Mucosa of descending colon (tissue), 3 donors: ENCODE data around the gene DYNC1LI2. TPM values are rescaled to one million over a fixed set of nuclear protein-coding genes. Genes with fewer than 3 reads are reported as not detected.
"Not testable (repeated sequence)": the region's sequence is repeated elsewhere in the genome, so short reads cannot be mapped to it uniquely, and the experiment has no call there.

Experiments
- ATAC-seq: fragments of 200-7000 bp; cut with Tn5 transposase; one replicate; pipeline ENCODE4 v1.9.1; 2020; ENCODE audit warnings: mild to moderate bottlenecking, moderate library complexity
- DNase-seq, 3 donors: peaks; one replicate each; pipeline ENCODE4 v3.0.0-alpha.2; 2020
- H3K36me3 ChIP-seq: fragments of 200-600 bp; one replicate; pipeline ENCODE4 v1.8.0; 2021; ENCODE audit warnings: low read depth, mild to moderate bottlenecking
- H3K4me1 ChIP-seq: fragments of 200-600 bp; one replicate; pipeline ENCODE4 v1.8.0; 2021; ENCODE audit warnings: low read depth, mild to moderate bottlenecking
- H3K4me3 ChIP-seq: fragments of 200-600 bp; one replicate; pipeline ENCODE4 v1.8.0; 2021; ENCODE audit warnings: mild to moderate bottlenecking
- H3K9me3 ChIP-seq: fragments of 200-600 bp; one replicate; pipeline ENCODE4 v1.8.0; 2021; ENCODE audit warnings: mild to moderate bottlenecking
- intact Hi-C, 2 donors: fragments of 100-400 bp; cut with DNase I in 1 of 2; cut with micrococcal nuclease in 1 of 2; formaldehyde crosslinking; loops; one replicate each; pipeline versions ENCODE4 v1.11.0 to v1.11.1; 2022; cut with DNase I, micrococcal nuclease
- total RNA-seq, 3 donors: library from RNA; stranded (reverse); fragmentation: NEBNext Ultra II Directional in 2 of 3; extraction: Animal tissue kit (Norgen Biotek cat#: 25700) in 2 of 3; gene quantifications; one replicate each; pipeline versions ENCODE4 v1.2.1 to v1.2.4, GENCODE V29; 2021 to 2023
- TF ChIP-seq, protein P1 (sequence below): fragments of 200-600 bp; IDR thresholded peaks from one replicate; pipeline ENCODE4 v1.8.0; 2022; ENCODE audit warnings: antibody characterized with exemption, mild to moderate bottlenecking
- donor health status: DM: no; HTN: no; CAD: no; lungs with moderate emphysema.
- donor health status: DM: no; HTN: no; CAD: no.
- donor health status: DM: no; HTN: yes; CAD: no.

Gene DYNC1LI2
- total RNA-seq, 3 donors from 2014 or later = 153 to 249 (median 217) TPM

DNA sequence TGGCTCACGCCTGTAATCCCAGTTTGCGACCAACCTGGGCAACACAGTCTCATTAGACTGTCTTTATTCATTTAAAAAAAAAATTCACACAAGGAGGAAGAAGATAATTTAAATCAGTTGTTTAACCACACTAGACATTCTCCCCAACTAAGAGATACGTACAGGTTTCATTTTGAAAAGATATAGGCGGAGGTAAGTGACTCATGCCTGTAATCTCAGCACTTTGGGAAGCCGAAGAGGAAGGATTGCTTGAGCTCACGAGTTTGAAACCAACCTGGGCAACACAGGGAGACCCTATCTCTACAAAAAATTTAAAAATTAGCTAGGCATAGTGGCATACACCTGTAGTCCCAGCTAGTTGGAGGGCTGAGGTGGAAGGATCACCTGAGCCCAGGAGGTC lies 60.2 kb downstream of the DYNC1LI2 start:
- no peaks in the 10 kb centered on the region for H3K9me3 ChIP-seq
- DNase-seq = peak in 1 of 3 donors; percentile 6
- intact Hi-C loops = no loop called here
- peak; percentile 48 for ATAC-seq
- H3K4me1 ChIP-seq = peaks cover 23% of the 10 kb centered on the region
- no peaks in the 10 kb centered on the region for H3K36me3 ChIP-seq
- TF ChIP-seq, protein P1, sequence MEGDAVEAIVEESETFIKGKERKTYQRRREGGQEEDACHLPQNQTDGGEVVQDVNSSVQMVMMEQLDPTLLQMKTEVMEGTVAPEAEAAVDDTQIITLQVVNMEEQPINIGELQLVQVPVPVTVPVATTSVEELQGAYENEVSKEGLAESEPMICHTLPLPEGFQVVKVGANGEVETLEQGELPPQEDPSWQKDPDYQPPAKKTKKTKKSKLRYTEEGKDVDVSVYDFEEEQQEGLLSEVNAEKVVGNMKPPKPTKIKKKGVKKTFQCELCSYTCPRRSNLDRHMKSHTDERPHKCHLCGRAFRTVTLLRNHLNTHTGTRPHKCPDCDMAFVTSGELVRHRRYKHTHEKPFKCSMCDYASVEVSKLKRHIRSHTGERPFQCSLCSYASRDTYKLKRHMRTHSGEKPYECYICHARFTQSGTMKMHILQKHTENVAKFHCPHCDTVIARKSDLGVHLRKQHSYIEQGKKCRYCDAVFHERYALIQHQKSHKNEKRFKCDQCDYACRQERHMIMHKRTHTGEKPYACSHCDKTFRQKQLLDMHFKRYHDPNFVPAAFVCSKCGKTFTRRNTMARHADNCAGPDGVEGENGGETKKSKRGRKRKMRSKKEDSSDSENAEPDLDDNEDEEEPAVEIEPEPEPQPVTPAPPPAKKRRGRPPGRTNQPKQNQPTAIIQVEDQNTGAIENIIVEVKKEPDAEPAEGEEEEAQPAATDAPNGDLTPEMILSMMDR = no peak
- H3K4me3 ChIP-seq = no peak overlapping the region

DNA sequence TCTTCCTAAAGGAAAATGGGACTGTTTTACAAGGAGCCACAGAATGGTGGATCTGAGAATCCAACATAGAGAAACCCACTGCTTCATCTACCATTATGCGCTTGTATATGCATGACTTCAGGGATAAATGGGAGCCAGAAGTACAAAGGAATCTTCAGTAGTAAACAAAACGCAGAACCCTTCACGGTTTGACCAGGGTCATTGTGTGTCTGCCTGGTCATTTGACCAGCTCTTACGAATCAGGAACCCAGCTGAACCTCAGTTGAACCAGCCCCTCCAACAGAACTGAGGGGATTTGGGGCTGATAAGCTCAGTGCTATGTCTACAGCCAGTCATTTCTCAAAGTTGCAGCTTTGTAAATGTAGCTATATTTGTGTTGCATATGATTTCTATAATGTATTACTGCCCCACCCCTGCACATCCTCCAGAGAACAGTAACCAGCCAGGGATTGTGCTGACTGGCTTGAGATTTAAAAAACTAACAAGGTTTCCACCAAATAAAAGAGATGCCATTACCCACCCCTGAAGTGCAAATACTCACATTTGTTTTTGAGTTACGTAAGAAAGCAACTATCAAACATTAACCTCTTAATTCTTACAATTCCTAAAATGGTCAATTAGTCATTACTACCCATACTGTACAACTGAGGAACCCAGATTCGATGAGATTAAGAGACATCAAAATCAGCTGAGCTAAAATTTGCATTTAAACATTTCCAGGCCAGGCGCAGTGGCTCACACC lies 61.1 kb downstream of the DYNC1LI2 start:
- DNase-seq (peak in 1 of 3 donors; percentile 0), ATAC-seq (no peak)
- Histone ChIP-seq H3K36me3 (no peaks in the 10 kb centered on the region), H3K4me3 (no peak overlapping the region), H3K9me3 (no peaks in the 10 kb centered on the region), H3K4me1 (peaks cover 16% of the 10 kb centered on the region)
- intact Hi-C loops = no loop called here
- TF ChIP-seq, protein P1 = no peak

DNA sequence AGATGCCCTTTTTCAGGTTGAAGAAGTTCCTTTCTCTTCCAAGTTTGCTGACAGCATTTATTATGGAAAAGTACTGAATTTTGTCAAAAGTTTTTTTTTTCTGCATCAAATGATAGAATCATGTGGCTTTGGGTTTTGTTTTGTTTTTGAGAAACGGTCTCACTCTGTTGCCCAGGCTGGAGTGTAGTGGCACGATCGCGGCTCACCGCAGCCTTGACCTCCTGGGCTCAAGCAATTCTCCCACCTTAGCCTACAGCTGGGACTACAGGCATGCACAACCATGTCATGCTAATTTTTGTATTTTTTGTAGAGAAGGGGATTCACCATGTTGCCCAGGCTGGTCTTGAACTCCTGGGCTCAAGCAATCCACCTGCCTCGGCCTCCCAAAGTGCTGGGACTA lies 62.1 kb downstream of the DYNC1LI2 start:
- ATAC-seq = no peak
- peak in 1 of 3 donors; percentile 4 for DNase-seq
- intact Hi-C loops = no loop called here
- TF ChIP-seq, protein P1 = no peak
- Histone ChIP-seq H3K4me3 (no peak overlapping the region), H3K4me1 (peaks cover 7% of the 10 kb centered on the region), H3K9me3 (no peaks in the 10 kb centered on the region), H3K36me3 (no peaks in the 10 kb centered on the region)

DNA sequence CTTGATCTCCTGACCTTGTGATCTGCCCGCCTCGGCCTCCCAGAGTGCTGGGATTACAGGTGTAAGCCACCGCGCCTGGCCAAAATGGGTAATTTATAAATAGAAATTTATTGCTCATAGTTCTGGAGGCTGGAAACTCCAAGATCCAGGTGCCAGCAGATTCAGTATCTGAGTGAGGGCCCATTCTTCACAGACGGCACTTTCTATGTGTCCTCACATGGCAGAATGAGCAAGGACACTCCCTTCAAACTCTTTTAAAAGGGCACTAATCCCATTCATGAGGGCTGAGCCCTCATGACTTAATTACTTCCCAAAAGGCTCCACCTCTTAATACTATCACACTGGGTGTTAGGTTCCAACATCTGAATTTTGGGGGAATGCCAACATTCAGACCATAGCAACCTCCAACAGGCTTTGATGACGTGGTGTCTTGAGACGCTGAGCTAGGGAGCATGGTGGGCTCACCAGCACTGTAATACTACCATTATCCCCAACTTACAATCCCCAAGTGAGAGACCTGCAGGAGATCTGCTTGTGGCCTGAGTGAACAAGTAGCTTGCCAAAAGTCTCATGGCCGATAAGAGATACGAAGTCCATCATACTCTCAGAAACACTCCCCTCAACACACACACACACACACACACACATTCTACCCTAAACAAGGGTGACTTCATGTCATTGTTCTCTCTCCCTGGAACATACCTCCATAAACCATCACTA lies 63.3 kb downstream of the DYNC1LI2 start:
- TF ChIP-seq, protein P1 = no peak
- intact Hi-C loops = no loop called here

DNA sequence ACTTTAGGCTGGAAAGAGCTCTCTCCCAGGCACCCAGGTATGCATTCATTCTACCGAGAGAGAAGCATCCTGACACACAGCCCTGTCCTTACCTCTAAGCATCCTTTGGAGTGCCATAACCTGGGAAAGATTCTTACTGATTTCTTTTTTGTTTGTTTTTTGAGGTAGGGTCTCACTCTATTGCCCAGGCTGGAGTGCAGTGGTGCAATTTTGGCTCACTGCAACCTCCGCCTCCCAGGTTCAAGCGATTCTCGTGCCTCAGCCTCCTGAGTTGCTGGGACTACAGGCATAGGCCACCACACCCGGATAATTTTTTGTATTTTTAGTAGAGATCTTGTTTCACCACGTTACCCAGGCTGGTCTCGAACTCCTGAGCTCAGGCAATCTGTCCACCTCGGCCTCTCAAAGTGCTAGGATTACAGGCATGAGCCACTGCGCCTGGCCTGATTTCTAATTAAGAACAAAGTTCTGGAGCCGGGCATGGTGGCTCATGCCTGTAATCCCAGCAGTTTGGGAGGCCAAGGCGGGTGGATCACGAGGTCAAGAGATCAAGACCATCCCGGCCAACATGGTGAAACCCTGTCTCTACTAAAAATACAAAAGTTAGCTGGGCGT lies 65.8 kb downstream of the DYNC1LI2 start:
- H3K4me3 ChIP-seq, ATAC-seq, DNase-seq, H3K36me3 ChIP-seq, H3K4me1 ChIP-seq, intact Hi-C loops, H3K9me3 ChIP-seq: not testable (repeated sequence)

More for the DNA sequence above, 63.3 kb downstream of the DYNC1LI2 start:
- Histone ChIP-seq H3K36me3 (no peaks in the 10 kb centered on the region), H3K4me3 (no peak overlapping the region), H3K4me1 (no peaks in the 10 kb centered on the region), H3K9me3 (no peaks in the 10 kb centered on the region)
- peak in 1 of 3 donors; percentile 3 for DNase-seq
- ATAC-seq = peak; percentile 81

DNA sequence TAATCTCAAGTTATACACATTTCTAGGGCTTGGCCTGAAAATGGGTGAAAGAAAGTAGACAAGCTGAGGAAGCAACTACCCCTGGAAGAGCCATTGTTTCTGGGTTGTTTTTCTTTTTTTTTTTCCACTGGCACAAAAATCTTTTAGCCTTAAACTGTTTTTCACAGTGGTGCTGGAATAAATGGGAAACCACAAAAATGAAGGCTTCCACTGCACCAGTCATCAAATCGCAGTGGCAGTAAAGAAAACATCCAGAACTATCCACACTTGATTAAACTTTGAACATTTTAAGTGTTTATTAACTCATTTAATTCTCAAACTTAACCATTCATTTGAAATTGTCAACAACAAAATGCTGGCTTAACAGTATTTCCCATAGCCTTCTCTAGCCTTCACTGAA lies 69.1 kb downstream of the DYNC1LI2 start:
- Histone ChIP-seq H3K4me1 (no peaks in the 10 kb centered on the region), H3K36me3 (no peaks in the 10 kb centered on the region), H3K4me3 (no peak overlapping the region), H3K9me3 (no peaks in the 10 kb centered on the region)
- intact Hi-C loops = no loop called here
- ATAC-seq (no peak), DNase-seq (no peak)
- TF ChIP-seq, protein P1 = no peak
